ENCODE measurements around the gene TRIM28. TPM values are rescaled to one million over a fixed set of nuclear protein-coding genes. Genes with fewer than 3 reads are reported as not detected.
A peak's percentile ranks its signal among the peaks of the same experiment; 100 is the strongest.

Gene TRIM28
- total RNA-seq, 1 experiment from 2014 or later: 1,038 TPM

DNA sequence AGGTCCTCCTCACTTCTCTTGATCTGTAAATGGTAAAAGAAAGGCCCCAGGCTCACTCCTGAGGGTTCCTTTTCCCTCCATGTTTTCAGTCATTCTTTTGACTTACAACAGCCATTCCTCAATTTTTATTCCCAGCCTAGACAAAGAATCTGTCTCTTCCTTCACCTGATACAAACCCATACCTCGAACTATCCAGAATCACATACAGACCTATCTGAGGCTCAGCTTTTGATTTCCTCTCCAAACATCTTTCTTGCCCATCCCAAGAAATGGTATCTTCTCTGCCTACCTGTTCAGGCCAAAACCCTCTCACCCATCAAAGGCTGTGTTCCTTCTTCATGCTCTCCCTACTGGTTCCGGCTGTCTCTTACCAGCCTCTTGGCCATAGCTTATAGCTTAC, 8.8 kb downstream of the TRIM28 start:
- no peak for TF ChIP-seq EZH2 (IDR thresholded peaks at IDR 0.05; ENCODE audit: borderline replicate concordance, low read depth, low read length, poor library complexity, severe bottlenecking)
- TF ChIP-seq, protein P1, sequence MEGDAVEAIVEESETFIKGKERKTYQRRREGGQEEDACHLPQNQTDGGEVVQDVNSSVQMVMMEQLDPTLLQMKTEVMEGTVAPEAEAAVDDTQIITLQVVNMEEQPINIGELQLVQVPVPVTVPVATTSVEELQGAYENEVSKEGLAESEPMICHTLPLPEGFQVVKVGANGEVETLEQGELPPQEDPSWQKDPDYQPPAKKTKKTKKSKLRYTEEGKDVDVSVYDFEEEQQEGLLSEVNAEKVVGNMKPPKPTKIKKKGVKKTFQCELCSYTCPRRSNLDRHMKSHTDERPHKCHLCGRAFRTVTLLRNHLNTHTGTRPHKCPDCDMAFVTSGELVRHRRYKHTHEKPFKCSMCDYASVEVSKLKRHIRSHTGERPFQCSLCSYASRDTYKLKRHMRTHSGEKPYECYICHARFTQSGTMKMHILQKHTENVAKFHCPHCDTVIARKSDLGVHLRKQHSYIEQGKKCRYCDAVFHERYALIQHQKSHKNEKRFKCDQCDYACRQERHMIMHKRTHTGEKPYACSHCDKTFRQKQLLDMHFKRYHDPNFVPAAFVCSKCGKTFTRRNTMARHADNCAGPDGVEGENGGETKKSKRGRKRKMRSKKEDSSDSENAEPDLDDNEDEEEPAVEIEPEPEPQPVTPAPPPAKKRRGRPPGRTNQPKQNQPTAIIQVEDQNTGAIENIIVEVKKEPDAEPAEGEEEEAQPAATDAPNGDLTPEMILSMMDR (conservative IDR thresholded peaks at IDR 0.05; ENCODE audit: low read depth, low read length): no peak
- no TSS peak for BruUV-seq (replicated peaks)
- ChIA-PET POLR2A (ENCODE audit: low non-redundant PET) (no interaction called here), CTCF (no interaction called here)
- Histone ChIP-seq H3K36me3 (ENCODE audit: insufficient read depth, low read length, poor library complexity, severe bottlenecking) (peaks cover 65% of the 10 kb centered on the region), H3K4me1 (ENCODE audit: insufficient read depth, low read length, poor library complexity, severe bottlenecking) (peaks cover 12% of the 10 kb centered on the region), H3K27me3 (replicated peaks; ENCODE audit: insufficient read depth, low read depth, low read length, poor library complexity) (no peaks in the 10 kb centered on the region), H3K4me3 (ENCODE audit: low read depth, low read length, poor library complexity, severe bottlenecking) (no peak overlapping the region), H3K9me3 (ENCODE audit: low read depth, low read length, poor library complexity, severe bottlenecking) (no peaks in the 10 kb centered on the region), H3K27ac (ENCODE audit: low read depth, low read length, poor library complexity, severe bottlenecking) (no peak overlapping the region)
- no peak for DNase-seq (ENCODE audit: low spot score)
- intact Hi-C loops (cut with micrococcal nuclease; ENCODE audit: unreplicated experiment): no loop called here

DNA sequence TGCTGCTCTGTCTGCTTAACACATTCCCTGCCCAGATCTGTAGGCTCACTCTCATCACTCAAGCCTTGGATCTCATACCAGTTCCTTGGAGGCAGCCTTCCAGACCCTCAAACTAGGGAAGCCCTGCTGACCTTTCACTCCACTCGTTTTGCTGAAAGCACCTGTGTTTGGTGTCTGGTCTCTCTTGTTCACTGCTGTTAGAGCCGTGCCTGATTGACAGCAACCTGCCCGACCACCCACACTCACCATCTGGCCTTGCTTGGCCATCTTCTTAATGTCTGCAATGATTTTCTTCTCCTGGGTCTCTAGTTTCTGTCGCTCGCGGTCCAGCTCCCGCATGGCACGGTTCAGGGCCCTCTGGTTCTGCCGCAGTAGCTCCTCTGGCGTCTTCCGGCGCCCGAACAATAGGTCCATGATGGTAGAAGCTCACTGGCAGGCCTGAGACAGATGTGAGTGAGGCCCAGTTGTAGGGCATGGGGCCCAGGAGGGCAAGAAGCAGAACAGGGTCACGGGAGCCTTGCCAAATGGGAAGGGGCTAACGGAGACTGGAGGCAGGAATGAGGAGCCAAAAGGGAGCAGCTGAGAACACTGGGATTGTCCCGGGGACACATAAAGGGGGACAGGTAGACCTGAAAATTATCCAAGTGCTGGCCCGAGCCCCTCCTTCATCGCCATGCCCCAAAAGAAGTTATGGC, 10.1 kb downstream of the TRIM28 start:
- BruUV-seq (replicated peaks): no TSS peak
- TF ChIP-seq, protein P1 (conservative IDR thresholded peaks at IDR 0.05; ENCODE audit: low read depth, low read length): no peak
- no peak for TF ChIP-seq EZH2 (IDR thresholded peaks at IDR 0.05; ENCODE audit: borderline replicate concordance, low read depth, low read length, poor library complexity, severe bottlenecking)
- Histone ChIP-seq H3K36me3 (ENCODE audit: insufficient read depth, low read length, poor library complexity, severe bottlenecking) (peaks cover 52% of the 10 kb centered on the region), H3K9me3 (ENCODE audit: low read depth, low read length, poor library complexity, severe bottlenecking) (no peaks in the 10 kb centered on the region), H3K27me3 (replicated peaks; ENCODE audit: insufficient read depth, low read depth, low read length, poor library complexity) (no peaks in the 10 kb centered on the region), H3K4me3 (ENCODE audit: low read depth, low read length, poor library complexity, severe bottlenecking) (peak overlapping the region; percentile 62), H3K4me1 (ENCODE audit: insufficient read depth, low read length, poor library complexity, severe bottlenecking) (peaks cover 12% of the 10 kb centered on the region), H3K27ac (ENCODE audit: low read depth, low read length, poor library complexity, severe bottlenecking) (peak overlapping the region; percentile 90)
- ChIA-PET POLR2A (ENCODE audit: low non-redundant PET) (interaction anchor here (2.0 kb wide), 1 partner anchor 10 kb away, joined by 7 read pairs; the partner anchor contains the start of gene TRIM28), CTCF (no interaction called here)
- intact Hi-C loops (cut with micrococcal nuclease; ENCODE audit: unreplicated experiment): no loop called here
- DNase-seq (ENCODE audit: low spot score): no peak

DNA sequence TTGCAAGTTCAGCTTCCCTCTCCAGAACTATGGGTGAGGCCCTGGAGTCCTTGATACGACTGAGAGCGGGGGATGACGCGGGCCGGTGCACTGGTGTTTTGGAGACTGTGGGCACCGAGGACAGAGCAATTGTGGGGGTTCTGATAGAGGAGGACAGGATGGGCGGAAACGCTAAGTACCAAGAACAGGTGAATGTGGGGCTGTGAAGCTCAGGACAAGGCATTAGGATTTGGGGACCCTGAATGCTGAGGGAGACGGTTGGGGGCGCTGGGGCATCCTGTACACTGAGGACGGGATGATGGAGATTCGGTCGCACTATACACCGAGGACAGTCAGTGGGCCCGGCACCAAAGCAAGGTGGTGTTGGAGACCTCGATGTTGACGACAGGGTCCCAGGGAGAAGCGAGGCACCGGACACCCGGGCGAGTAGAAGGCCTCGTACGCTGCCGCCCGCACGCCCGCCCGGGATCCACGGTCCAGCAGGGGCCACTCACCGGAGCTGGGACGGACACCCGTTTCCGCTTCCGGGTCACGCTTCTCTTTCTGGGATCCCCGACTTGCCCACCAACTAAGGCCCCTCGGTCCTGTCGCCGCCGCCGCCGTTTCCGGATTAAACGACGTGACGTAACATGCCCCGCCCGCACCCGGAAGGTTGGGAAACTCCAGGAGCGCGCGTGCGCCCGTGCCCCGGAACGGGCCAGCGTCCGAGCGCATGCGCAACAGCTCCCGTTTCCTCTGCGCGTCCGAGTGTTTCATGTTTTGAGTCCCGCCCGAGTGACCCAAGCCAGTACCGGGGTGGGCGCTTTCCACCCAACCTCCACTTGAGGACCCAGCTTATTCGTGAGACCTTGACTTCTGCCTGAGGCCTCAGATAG, 10.9 kb downstream of the TRIM28 start, which contains the start of gene CHMP2A:
Gene CHMP2A (minus strand): TSS at position 612 of the 875 bp plus-strand sequence. CDS start 893 bp downstream, outside the sequence.
- intact Hi-C loops (cut with micrococcal nuclease; ENCODE audit: unreplicated experiment): no loop called here
- CTCF ChIA-PET: no interaction called here
- POLR2A ChIA-PET (ENCODE audit: low non-redundant PET): interaction anchor here (2.0 kb wide), 1 partner anchor 11 kb away, joined by 7 read pairs; the partner anchor contains the start of gene TRIM28

More for the DNA sequence above, 10.9 kb downstream of the TRIM28 start, which contains the start of gene CHMP2A:
- Histone ChIP-seq H3K4me1 (ENCODE audit: insufficient read depth, low read length, poor library complexity, severe bottlenecking) (peaks cover 14% of the 10 kb centered on the region), H3K36me3 (ENCODE audit: insufficient read depth, low read length, poor library complexity, severe bottlenecking) (peaks cover 44% of the 10 kb centered on the region), H3K4me3 (ENCODE audit: low read depth, low read length, poor library complexity, severe bottlenecking) (peak within 1 kb of the TSS; percentile 62), H3K9me3 (ENCODE audit: low read depth, low read length, poor library complexity, severe bottlenecking) (no peaks in the 10 kb centered on the region), H3K27ac (ENCODE audit: low read depth, low read length, poor library complexity, severe bottlenecking) (peak within 1 kb of the TSS; percentile 90), H3K27me3 (replicated peaks; ENCODE audit: insufficient read depth, low read depth, low read length, poor library complexity) (no peaks in the 10 kb centered on the region)
- DNase-seq (ENCODE audit: low spot score): peak; percentile 98
- no TSS peak for BruUV-seq (replicated peaks)
- no peak for TF ChIP-seq EZH2 (IDR thresholded peaks at IDR 0.05; ENCODE audit: borderline replicate concordance, low read depth, low read length, poor library complexity, severe bottlenecking)
- TF ChIP-seq, protein P1 (conservative IDR thresholded peaks at IDR 0.05; ENCODE audit: low read depth, low read length): no peak
